Measurements from ENCODE around the gene DUSP2.

DUSP2 gene

GRCh38 chr2:96175951-96176350, 30.7 kb upstream of the DUSP2 start:
- Histone ChIP-seq H3K9me3 (ENCODE audit: control insufficient read depth, low read length) (no peaks in the 10 kb centered on the region), H3K4me1 (ENCODE audit: control insufficient read depth, insufficient read depth, low read length) (peaks cover 9% of the 10 kb centered on the region), H3K9ac (ENCODE audit: low read length) (no peak overlapping the region), H3K36me3 (ENCODE audit: control insufficient read depth, insufficient read depth, low read length, severe bottlenecking) (no peaks in the 10 kb centered on the region), H3K27me3 (replicated peaks; ENCODE audit: control insufficient read depth, insufficient read depth, low read length) (no peaks in the 10 kb centered on the region), H3K4me3 (ENCODE audit: low read length) (no peak overlapping the region)
- DNase-seq (ENCODE audit: low read depth), result peak; percentile 52

DNA sequence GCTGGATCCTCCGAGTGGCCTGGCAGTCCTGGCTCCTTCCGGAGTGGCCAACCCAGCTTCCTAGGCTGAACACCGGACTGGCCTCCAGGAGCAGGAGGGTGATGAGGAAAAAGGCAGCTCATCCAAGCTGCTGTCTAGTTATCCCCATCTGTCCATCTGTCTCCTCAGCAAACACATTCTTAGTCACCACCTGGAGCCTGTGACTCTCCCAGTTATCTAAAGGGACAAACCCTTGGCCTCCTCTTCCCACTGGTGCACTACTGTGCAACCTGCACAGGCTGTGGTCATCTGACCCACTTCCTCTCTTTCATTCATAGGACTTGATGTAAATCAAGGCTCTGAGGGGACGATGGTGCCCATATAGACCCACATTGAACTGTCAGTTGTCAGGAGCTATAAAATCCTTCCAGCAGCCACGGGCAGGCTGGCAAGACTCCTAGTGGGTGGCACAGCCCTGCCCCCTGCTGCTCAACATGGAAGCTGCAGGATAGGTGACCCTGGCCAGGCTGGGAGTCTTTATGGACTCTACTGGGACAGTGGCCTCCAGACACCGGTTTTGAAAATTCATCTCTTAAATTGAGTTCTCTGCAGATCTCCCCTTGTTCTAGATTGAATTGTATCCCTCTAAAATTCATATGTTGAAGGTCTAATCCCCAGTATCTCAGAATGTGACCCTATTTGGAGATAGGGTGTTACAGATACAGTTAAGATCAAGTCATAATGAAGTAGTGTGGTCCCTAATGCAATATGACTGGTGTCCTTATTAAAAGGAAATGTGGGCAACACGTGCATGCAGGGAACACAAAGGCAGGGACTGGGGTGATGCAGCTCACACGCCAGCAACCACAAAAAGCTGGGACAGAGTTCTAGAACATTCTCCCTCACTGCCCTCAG, 29.3 kb upstream of the DUSP2 start:
- H3K4me3 ChIP-seq (ENCODE audit: low read length), result no peak overlapping the region
- no peak overlapping the region for H3K9ac ChIP-seq (ENCODE audit: low read length)
- H3K9me3 ChIP-seq (ENCODE audit: control insufficient read depth, low read length), result no peaks in the 10 kb centered on the region
- H3K36me3 ChIP-seq (ENCODE audit: control insufficient read depth, insufficient read depth, low read length, severe bottlenecking), result no peaks in the 10 kb centered on the region
- DNase-seq (ENCODE audit: low read depth), result peak; percentile 78
- H3K4me1 ChIP-seq (ENCODE audit: control insufficient read depth, insufficient read depth, low read length), result peaks cover 9% of the 10 kb centered on the region
- no peaks in the 10 kb centered on the region for H3K27me3 ChIP-seq (replicated peaks; ENCODE audit: control insufficient read depth, insufficient read depth, low read length)

- Histone ChIP-seq H3K4me3 (ENCODE audit: low read length) (no peak overlapping the region), H3K9me3 (ENCODE audit: control insufficient read depth, low read length) (no peaks in the 10 kb centered on the region), H3K36me3 (ENCODE audit: control insufficient read depth, insufficient read depth, low read length, severe bottlenecking) (no peaks in the 10 kb centered on the region), H3K27me3 (replicated peaks; ENCODE audit: control insufficient read depth, insufficient read depth, low read length) (no peaks in the 10 kb centered on the region), H3K4me1 (ENCODE audit: control insufficient read depth, insufficient read depth, low read length) (peaks cover 15% of the 10 kb centered on the region), H3K9ac (ENCODE audit: low read length) (no peak overlapping the region)
- no peak for DNase-seq (ENCODE audit: low read depth)
These were observed 26.6 kb upstream of the DUSP2 start for GRCh38 chr2:96171831-96172230.

DNA sequence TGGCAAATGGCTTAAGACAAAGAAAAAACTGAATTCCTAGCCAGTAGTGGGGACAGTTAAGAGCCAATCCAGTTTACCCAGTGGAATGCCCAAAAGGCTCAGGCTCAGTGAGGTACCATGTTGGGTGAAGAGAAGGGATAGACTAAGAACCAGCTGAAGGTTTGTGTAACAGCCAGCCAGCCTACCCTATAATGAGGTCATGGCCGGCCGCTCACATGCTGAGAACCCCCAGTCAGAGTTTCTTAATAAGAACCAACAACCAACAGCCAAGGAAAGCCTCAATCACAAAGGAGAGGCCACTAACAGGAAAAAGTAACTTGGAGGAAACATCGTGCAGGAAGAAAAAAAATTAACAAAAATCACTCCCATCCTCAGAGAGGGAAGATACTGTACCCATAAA, 25.4 kb upstream of the DUSP2 start:
- no peak for DNase-seq (ENCODE audit: low read depth)
- H3K4me1 ChIP-seq (ENCODE audit: control insufficient read depth, insufficient read depth, low read length), result peaks cover 6% of the 10 kb centered on the region
- no peaks in the 10 kb centered on the region for H3K27me3 ChIP-seq (replicated peaks; ENCODE audit: control insufficient read depth, insufficient read depth, low read length)
- H3K9me3 ChIP-seq (ENCODE audit: control insufficient read depth, low read length), result no peaks in the 10 kb centered on the region
- no peaks in the 10 kb centered on the region for H3K36me3 ChIP-seq (ENCODE audit: control insufficient read depth, insufficient read depth, low read length, severe bottlenecking)
- H3K9ac ChIP-seq (ENCODE audit: low read length), result no peak overlapping the region
- no peak overlapping the region for H3K4me3 ChIP-seq (ENCODE audit: low read length)

GRCh38 chr2:96169868-96170507, 24.7 kb upstream of the DUSP2 start:
- no peak for DNase-seq (ENCODE audit: low read depth)
- no peaks in the 10 kb centered on the region for H3K36me3 ChIP-seq (ENCODE audit: control insufficient read depth, insufficient read depth, low read length, severe bottlenecking)
- no peak overlapping the region for H3K9ac ChIP-seq (ENCODE audit: low read length)
- no peak overlapping the region for H3K4me3 ChIP-seq (ENCODE audit: low read length)
- no peaks in the 10 kb centered on the region for H3K9me3 ChIP-seq (ENCODE audit: control insufficient read depth, low read length)
- H3K4me1 ChIP-seq (ENCODE audit: control insufficient read depth, insufficient read depth, low read length), result peaks cover 6% of the 10 kb centered on the region
- H3K27me3 ChIP-seq (replicated peaks; ENCODE audit: control insufficient read depth, insufficient read depth, low read length), result no peaks in the 10 kb centered on the region

DNA sequence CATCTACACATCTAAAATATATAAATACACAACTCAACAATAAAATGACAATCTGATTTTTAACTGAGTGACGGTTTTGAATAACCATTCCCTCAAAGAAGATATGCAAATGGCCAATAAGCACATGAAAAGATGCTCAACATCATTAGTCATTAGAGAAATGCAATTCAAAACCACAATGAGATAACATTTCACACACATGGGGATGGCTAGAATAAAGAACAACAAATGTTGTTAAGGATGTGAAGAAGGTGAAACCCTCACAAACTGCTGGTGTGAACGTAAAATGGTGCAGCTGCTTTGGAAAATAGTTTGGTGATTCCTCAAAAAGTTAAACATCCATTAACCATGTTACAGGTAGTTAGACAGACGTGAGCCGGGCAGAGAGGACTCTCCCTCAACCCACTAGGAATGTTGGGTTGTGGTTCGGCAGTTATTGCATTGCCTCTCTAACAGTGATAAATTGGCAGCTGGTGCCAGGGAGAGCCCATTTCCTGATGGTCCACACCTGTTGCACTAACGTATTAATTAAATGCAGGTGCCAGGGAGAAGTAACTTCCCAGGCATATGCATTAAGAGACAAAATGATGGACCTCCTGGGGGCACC, 22.3 kb upstream of the DUSP2 start:
- Histone ChIP-seq H3K27me3 (replicated peaks; ENCODE audit: control insufficient read depth, insufficient read depth, low read length) (no peaks in the 10 kb centered on the region), H3K36me3 (ENCODE audit: control insufficient read depth, insufficient read depth, low read length, severe bottlenecking) (no peaks in the 10 kb centered on the region), H3K9ac (ENCODE audit: low read length) (no peak overlapping the region), H3K9me3 (ENCODE audit: control insufficient read depth, low read length) (no peaks in the 10 kb centered on the region), H3K4me1 (ENCODE audit: control insufficient read depth, insufficient read depth, low read length) (peaks cover 6% of the 10 kb centered on the region), H3K4me3 (ENCODE audit: low read length) (no peak overlapping the region)
- DNase-seq (ENCODE audit: low read depth), result no peak

GRCh38 chr2:96164459-96165184, 19.4 kb upstream of the DUSP2 start:
- no peaks in the 10 kb centered on the region for H3K36me3 ChIP-seq (ENCODE audit: control insufficient read depth, insufficient read depth, low read length, severe bottlenecking)
- H3K27me3 ChIP-seq (replicated peaks; ENCODE audit: control insufficient read depth, insufficient read depth, low read length), result no peaks in the 10 kb centered on the region
- peaks cover 6% of the 10 kb centered on the region for H3K4me1 ChIP-seq (ENCODE audit: control insufficient read depth, insufficient read depth, low read length)
- no peak overlapping the region for H3K9ac ChIP-seq (ENCODE audit: low read length)
- no peak for DNase-seq (ENCODE audit: low read depth)
- H3K9me3 ChIP-seq (ENCODE audit: control insufficient read depth, low read length), result peaks cover 5% of the 10 kb centered on the region
- H3K4me3 ChIP-seq (ENCODE audit: low read length), result no peak overlapping the region

DNA sequence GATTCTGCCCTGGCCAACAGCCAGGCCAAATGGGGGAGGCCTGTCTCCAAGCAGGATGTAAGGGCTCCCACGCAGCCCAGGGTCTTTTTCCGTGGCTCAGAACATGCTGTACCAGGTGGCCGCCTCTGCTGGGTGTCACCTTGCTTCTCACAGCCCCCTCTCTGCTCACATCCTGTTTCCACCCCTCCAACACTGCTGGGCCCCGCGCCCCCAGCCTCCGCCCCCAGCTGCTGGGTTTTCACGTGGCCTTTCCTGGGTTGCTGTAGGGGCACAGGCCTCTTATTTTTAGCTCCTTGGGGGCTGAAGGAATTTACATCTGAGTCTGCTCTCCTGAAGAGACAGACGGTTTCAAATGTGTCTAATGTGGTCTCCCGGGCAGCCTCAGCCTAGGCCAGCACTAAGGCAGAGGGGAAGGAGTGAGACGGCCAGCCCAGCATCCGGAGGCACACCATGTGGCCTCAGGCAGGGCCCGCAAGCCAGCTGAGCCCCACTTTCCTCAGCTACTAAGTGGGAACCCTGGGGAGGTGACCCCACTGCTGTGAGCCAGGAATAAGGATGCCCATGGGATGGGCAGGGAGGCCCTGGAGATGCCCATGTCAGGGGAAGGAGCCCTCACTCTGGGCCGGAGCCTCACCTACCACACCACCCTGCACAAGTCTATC, 18.7 kb upstream of the DUSP2 start:
- Histone ChIP-seq H3K36me3 (ENCODE audit: control insufficient read depth, insufficient read depth, low read length, severe bottlenecking) (no peaks in the 10 kb centered on the region), H3K9ac (ENCODE audit: low read length) (no peak overlapping the region), H3K9me3 (ENCODE audit: control insufficient read depth, low read length) (peaks cover 5% of the 10 kb centered on the region), H3K4me3 (ENCODE audit: low read length) (no peak overlapping the region), H3K27me3 (replicated peaks; ENCODE audit: control insufficient read depth, insufficient read depth, low read length) (peaks cover 7% of the 10 kb centered on the region), H3K4me1 (ENCODE audit: control insufficient read depth, insufficient read depth, low read length) (peaks cover 4% of the 10 kb centered on the region)
- no peak for DNase-seq (ENCODE audit: low read depth)

DNA sequence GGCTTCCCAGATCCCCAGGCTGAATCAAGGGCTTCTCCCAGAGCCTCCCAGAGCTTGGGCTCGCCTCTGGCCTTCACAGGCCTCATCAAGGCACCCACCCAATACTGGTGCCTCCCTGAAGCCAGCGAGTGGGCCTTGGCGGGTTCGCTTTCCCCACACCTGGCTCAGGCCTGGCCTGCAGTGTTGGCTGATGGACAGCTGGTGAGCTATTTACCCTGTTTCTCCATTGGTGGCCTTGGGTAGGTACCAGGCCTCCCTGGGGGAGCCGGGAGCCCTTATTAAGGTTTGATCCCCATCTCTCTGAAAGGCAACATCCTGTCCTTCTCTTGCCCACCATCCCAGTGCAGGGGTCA, 18.2 kb upstream of the DUSP2 start:
- DNase-seq (ENCODE audit: low read depth), result no peak
- no peak overlapping the region for H3K4me3 ChIP-seq (ENCODE audit: low read length)
- H3K4me1 ChIP-seq (ENCODE audit: control insufficient read depth, insufficient read depth, low read length), result peaks cover 4% of the 10 kb centered on the region
- H3K36me3 ChIP-seq (ENCODE audit: control insufficient read depth, insufficient read depth, low read length, severe bottlenecking), result no peaks in the 10 kb centered on the region
- H3K27me3 ChIP-seq (replicated peaks; ENCODE audit: control insufficient read depth, insufficient read depth, low read length), result peaks cover 12% of the 10 kb centered on the region
- H3K9me3 ChIP-seq (ENCODE audit: control insufficient read depth, low read length), result peaks cover 5% of the 10 kb centered on the region
- no peak overlapping the region for H3K9ac ChIP-seq (ENCODE audit: low read length)

GRCh38 chr2:96161898-96162297, 16.7 kb upstream of the DUSP2 start:
- peaks cover 27% of the 10 kb centered on the region for H3K27me3 ChIP-seq (replicated peaks; ENCODE audit: control insufficient read depth, insufficient read depth, low read length)
- DNase-seq (ENCODE audit: low read depth), result no peak

More at GRCh38 chr2:96161898-96162297, 16.7 kb upstream of the DUSP2 start:
- H3K36me3 ChIP-seq (ENCODE audit: control insufficient read depth, insufficient read depth, low read length, severe bottlenecking), result no peaks in the 10 kb centered on the region
- no peak overlapping the region for H3K4me3 ChIP-seq (ENCODE audit: low read length)
- no peak overlapping the region for H3K9ac ChIP-seq (ENCODE audit: low read length)
- no peaks in the 10 kb centered on the region for H3K4me1 ChIP-seq (ENCODE audit: control insufficient read depth, insufficient read depth, low read length)
- H3K9me3 ChIP-seq (ENCODE audit: control insufficient read depth, low read length), result peaks cover 5% of the 10 kb centered on the region
